ENCODE measurements around the gene SRSF8.
"Not testable (repeated sequence)": the region's sequence is repeated elsewhere in the genome, so short reads cannot be mapped to it uniquely, and the experiment has no call there.

- TF ChIP-seq POLR2A (IDR thresholded peaks at IDR 0.05; ENCODE audit: low read depth); CTCF (IDR thresholded peaks at IDR 0.05); POLR2AphosphoS5 (IDR thresholded peaks at IDR 0.05); EP300 (IDR thresholded peaks at IDR 0.05): not testable (repeated sequence)
These were observed 44.8 kb downstream of the SRSF8 start for GRCh38 chr11:95111471-95111870.
